Cerebellar nuclear complex (tissue), 1 donor: ENCODE measurements around the gene MISP3.
A peak's percentile ranks its signal among the peaks of the same experiment; 100 is the strongest.

Experiments used
- DNase-seq, 2 experiments: peaks; one replicate each; lab custom pipeline; 2025; lab: John Stamatoyannopoulos, UW

The MISP3 gene

GRCh38 chr19:14102756-14103155 is 30.2 kb downstream of the MISP3 start:
- no peak for DNase-seq

GRCh38 chr19:14103310-14103709 is 30.7 kb downstream of the MISP3 start:
- no peak for DNase-seq

- no peak for DNase-seq
These were observed 33.1 kb downstream of the MISP3 start for GRCh38 chr19:14105680-14106079.

- DNase-seq, result no peak
These were observed 34.3 kb downstream of the MISP3 start for GRCh38 chr19:14106840-14107239.

GRCh38 chr19:14107581-14108461 is 35.2 kb downstream of the MISP3 start:
- no peak for DNase-seq

GRCh38 chr19:14110650-14111049 is 38.1 kb downstream of the MISP3 start:
- no peak for DNase-seq

- DNase-seq, result no peak
These were observed 38.9 kb downstream of the MISP3 start for GRCh38 chr19:14111486-14111885.

- DNase-seq, result no peak
These were observed 39.6 kb downstream of the MISP3 start for GRCh38 chr19:14112051-14112808.

- no peak for DNase-seq
These were observed 40.3 kb downstream of the MISP3 start for GRCh38 chr19:14112809-14113385.

- DNase-seq, result no peak
These were observed 41.3 kb downstream of the MISP3 start for GRCh38 chr19:14113762-14114414.

GRCh38 chr19:14114439-14114838 is 41.9 kb downstream of the MISP3 start:
- no peak for DNase-seq

GRCh38 chr19:14114854-14115253 is 42.3 kb downstream of the MISP3 start:
- DNase-seq, result no peak

GRCh38 chr19:14115756-14116155 is 43.2 kb downstream of the MISP3 start:
- DNase-seq, result no peak

GRCh38 chr19:14116525-14116917 is 43.9 kb downstream of the MISP3 start:
- no peak for DNase-seq

- no peak for DNase-seq
These were observed 44.5 kb downstream of the MISP3 start for GRCh38 chr19:14116918-14117578.

- DNase-seq, result peak; percentile 93 to 98
These were observed 45.1 kb downstream of the MISP3 start, which contains the start of gene PRKACA for GRCh38 chr19:14117668-14118164. TSS of gene PRKACA (minus strand) at chr19:14117762. CDS start at chr19:14117547, 215 bp downstream.

- peak in 1 of 2 experiments; percentile 24 for DNase-seq
These were observed 45.8 kb downstream of the MISP3 start for GRCh38 chr19:14118165-14119051.

- DNase-seq, result no peak
These were observed 46.6 kb downstream of the MISP3 start for GRCh38 chr19:14119146-14119545.

- DNase-seq, result no peak
These were observed 47.3 kb downstream of the MISP3 start for GRCh38 chr19:14119644-14120496.

- DNase-seq, result no peak
These were observed 47.9 kb downstream of the MISP3 start for GRCh38 chr19:14120497-14120780.
